MM.1S (cell line): ENCODE measurements around the gene DHRSX.

Experiments
- EZH2 ChIP-seq: fragments of 300-600 bp; sonication (generic); optimal IDR thresholded peaks from 2 replicates; pipeline ENCODE3; 2017; ENCODE audit warnings: low read depth, mild to moderate bottlenecking, antibody characterized with exemption, low read length, mixed read lengths
- TF ChIP-seq, protein P1 (sequence below): fragments of 300-600 bp; sonication (generic); IDR thresholded peaks from 2 replicates; pipeline ENCODE4 v1.5.1; 2016; ENCODE audit warnings: antibody characterized with exemption, low read length, mixed read lengths

DNA sequence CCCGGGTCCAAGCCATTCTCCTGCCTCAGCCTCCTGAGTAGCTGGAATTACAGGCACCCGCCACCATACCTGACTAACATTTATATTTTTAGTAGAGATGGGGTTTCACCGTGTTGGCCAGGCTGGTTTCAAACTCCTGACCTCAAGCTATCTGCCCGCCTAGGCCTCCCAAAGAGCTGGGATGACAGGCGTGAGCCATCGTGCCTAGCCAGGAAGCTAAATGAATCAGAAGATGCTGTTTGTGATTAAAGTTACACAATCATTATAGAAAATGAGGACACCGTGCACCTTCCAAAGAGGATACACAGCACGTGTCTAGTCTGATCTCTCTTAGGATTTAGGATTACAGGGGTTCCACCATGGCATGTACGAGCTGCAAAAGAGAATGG lies 99.6 kb downstream of the DHRSX start:
- TF ChIP-seq, protein P1, sequence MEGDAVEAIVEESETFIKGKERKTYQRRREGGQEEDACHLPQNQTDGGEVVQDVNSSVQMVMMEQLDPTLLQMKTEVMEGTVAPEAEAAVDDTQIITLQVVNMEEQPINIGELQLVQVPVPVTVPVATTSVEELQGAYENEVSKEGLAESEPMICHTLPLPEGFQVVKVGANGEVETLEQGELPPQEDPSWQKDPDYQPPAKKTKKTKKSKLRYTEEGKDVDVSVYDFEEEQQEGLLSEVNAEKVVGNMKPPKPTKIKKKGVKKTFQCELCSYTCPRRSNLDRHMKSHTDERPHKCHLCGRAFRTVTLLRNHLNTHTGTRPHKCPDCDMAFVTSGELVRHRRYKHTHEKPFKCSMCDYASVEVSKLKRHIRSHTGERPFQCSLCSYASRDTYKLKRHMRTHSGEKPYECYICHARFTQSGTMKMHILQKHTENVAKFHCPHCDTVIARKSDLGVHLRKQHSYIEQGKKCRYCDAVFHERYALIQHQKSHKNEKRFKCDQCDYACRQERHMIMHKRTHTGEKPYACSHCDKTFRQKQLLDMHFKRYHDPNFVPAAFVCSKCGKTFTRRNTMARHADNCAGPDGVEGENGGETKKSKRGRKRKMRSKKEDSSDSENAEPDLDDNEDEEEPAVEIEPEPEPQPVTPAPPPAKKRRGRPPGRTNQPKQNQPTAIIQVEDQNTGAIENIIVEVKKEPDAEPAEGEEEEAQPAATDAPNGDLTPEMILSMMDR = no peak
- TF ChIP-seq EZH2 = no peak
